ENCODE measurements around the gene ALK. TPM values are rescaled to one million over a fixed set of nuclear protein-coding genes. Genes with fewer than 3 reads are reported as not detected.

ALK gene
- total and polyA plus RNA-seq, 2 experiments from 2014 or later = 0.35 TPM; not detected in 1

DNA sequence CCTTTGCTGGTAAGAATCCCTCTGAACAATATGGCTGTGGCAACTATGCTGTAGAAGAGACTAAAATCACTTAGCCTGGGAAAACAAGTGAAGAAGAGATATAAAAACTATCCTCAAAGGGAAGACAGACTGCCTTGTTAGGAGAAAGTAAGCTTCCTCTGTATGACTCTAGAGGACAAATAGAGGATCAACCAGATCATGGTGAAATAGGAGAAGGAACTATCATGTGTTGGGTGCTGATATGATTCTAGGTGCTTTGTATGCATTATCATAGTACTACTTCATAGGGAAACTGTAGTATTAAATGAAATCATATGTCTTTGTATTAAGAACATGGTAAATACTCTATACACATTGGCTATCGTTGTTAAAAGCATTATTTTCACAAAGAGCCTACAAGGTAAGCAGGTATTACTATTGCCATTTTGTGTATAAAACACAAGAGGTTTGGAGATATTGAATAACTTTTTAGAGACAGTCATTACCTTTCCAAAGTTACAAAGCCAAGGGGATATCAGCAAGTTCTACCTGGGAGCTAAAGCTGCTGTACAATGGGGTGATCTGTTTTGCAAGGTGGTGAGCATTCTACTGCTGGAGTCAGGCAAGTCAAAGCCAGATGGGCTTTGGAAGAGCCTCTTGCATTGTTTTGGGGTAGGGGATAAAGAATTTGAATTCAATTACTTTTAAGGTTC is 402.6 kb downstream of the ALK start (continued):
- TF ChIP-seq, protein P1, sequence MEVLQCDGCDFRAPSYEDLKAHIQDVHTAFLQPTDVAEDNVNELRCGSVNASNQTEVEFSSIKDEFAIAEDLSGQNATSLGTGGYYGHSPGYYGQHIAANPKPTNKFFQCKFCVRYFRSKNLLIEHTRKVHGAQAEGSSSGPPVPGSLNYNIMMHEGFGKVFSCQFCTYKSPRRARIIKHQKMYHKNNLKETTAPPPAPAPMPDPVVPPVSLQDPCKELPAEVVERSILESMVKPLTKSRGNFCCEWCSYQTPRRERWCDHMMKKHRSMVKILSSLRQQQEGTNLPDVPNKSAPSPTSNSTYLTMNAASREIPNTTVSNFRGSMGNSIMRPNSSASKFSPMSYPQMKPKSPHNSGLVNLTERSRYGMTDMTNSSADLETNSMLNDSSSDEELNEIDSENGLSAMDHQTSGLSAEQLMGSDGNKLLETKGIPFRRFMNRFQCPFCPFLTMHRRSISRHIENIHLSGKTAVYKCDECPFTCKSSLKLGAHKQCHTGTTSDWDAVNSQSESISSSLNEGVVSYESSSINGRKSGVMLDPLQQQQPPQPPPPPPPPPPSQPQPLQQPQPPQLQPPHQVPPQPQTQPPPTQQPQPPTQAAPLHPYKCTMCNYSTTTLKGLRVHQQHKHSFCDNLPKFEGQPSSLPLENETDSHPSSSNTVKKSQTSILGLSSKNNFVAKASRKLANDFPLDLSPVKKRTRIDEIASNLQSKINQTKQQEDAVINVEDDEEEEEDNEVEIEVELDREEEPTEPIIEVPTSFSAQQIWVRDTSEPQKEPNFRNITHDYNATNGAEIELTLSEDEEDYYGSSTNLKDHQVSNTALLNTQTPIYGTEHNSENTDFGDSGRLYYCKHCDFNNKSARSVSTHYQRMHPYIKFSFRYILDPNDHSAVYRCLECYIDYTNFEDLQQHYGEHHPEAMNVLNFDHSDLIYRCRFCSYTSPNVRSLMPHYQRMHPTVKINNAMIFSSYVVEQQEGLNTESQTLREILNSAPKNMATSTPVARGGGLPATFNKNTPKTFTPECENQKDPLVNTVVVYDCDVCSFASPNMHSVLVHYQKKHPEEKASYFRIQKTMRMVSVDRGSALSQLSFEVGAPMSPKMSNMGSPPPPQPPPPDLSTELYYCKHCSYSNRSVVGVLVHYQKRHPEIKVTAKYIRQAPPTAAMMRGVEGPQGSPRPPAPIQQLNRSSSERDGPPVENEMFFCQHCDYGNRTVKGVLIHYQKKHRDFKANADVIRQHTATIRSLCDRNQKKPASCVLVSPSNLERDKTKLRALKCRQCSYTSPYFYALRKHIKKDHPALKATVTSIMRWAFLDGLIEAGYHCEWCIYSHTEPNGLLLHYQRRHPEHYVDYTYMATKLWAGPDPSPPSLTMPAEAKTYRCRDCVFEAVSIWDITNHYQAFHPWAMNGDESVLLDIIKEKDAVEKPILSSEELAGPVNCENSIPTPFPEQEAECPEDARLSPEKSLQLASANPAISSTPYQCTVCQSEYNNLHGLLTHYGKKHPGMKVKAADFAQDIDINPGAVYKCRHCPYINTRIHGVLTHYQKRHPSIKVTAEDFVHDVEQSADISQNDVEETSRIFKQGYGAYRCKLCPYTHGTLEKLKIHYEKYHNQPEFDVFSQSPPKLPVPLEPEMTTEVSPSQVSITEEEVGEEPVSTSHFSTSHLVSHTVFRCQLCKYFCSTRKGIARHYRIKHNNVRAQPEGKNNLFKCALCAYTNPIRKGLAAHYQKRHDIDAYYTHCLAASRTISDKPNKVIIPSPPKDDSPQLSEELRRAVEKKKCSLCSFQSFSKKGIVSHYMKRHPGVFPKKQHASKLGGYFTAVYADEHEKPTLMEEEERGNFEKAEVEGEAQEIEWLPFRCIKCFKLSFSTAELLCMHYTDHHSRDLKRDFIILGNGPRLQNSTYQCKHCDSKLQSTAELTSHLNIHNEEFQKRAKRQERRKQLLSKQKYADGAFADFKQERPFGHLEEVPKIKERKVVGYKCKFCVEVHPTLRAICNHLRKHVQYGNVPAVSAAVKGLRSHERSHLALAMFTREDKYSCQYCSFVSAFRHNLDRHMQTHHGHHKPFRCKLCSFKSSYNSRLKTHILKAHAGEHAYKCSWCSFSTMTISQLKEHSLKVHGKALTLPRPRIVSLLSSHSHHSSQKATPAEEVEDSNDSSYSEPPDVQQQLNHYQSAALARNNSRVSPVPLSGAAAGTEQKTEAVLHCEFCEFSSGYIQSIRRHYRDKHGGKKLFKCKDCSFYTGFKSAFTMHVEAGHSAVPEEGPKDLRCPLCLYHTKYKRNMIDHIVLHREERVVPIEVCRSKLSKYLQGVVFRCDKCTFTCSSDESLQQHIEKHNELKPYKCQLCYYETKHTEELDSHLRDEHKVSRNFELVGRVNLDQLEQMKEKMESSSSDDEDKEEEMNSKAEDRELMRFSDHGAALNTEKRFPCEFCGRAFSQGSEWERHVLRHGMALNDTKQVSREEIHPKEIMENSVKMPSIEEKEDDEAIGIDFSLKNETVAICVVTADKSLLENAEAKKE (CRISPR knock-in tag; IDR thresholded peaks at IDR 0.05) = no peak

DNA sequence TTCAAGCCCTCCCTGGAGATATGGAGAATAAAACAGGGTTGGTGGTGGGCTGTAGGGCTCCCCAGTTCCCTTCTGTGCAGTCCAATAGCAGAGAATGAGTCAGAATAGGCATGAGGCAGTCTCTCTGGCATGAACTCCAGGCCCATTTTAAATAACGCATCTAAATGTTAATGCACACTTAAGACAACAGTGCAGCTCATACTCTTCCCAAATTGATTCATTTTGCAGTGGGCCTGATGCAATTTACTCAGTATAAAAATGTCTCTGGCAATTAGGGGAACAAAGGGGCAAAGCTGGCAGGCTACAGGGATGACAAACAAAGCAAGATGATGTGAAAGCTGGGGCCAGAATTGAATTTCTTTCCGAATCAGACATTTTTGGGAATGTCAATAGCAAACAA is 403.4 kb downstream of the ALK start:
- H3K4me3 Mint-ChIP-seq = no peak overlapping the region
- 0 out of 2 replicates have a peak, but pooled peaks cover 16% of the 10 kb centered on the region for H3K9me2 ChIP-seq (ENCODE audit: insufficient read depth)
- ATAC-seq = no peak

More for the DNA sequence above, 403.4 kb downstream of the ALK start:
- Histone ChIP-seq H4K20me1 (replicated peaks; ENCODE audit: insufficient read depth) (no peaks in the 10 kb centered on the region), H3K27me3 (ENCODE audit: insufficient read depth) (no peaks in the 10 kb centered on the region), H3K36me3 (ENCODE audit: insufficient read depth) (no peaks in the 10 kb centered on the region), H3K4me1 (ENCODE audit: insufficient read depth) (peaks cover 11% of the 10 kb centered on the region), H3K79me2 (replicated peaks; ENCODE audit: insufficient read depth) (no peaks in the 10 kb centered on the region), H2AFZ (no peak overlapping the region), H3K27ac (ENCODE audit: low read depth) (no peak overlapping the region), H3K4me3 (no peak overlapping the region), H3K4me2 (no peak overlapping the region), H3F3A (replicated peaks; ENCODE audit: low read depth) (no peaks in the 10 kb centered on the region)
- no peak for TF ChIP-seq EZH2phosphoT487 (IDR thresholded peaks at IDR 0.05; ENCODE audit: unreplicated experiment)
- no peak for TF ChIP-seq STAT1 (IDR thresholded peaks at IDR 0.05; ENCODE audit: unreplicated experiment)
- no peak for TF ChIP-seq ZNF331 (CRISPR knock-in tag; IDR thresholded peaks at IDR 0.05; ENCODE audit: low read depth)
- TF ChIP-seq JUNB (IDR thresholded peaks at IDR 0.05; ENCODE audit: unreplicated experiment) = no peak
- TF ChIP-seq CREB1 (CRISPR knock-in tag; IDR thresholded peaks at IDR 0.05; ENCODE audit: low read depth) = no peak
- TF ChIP-seq, protein P2, sequence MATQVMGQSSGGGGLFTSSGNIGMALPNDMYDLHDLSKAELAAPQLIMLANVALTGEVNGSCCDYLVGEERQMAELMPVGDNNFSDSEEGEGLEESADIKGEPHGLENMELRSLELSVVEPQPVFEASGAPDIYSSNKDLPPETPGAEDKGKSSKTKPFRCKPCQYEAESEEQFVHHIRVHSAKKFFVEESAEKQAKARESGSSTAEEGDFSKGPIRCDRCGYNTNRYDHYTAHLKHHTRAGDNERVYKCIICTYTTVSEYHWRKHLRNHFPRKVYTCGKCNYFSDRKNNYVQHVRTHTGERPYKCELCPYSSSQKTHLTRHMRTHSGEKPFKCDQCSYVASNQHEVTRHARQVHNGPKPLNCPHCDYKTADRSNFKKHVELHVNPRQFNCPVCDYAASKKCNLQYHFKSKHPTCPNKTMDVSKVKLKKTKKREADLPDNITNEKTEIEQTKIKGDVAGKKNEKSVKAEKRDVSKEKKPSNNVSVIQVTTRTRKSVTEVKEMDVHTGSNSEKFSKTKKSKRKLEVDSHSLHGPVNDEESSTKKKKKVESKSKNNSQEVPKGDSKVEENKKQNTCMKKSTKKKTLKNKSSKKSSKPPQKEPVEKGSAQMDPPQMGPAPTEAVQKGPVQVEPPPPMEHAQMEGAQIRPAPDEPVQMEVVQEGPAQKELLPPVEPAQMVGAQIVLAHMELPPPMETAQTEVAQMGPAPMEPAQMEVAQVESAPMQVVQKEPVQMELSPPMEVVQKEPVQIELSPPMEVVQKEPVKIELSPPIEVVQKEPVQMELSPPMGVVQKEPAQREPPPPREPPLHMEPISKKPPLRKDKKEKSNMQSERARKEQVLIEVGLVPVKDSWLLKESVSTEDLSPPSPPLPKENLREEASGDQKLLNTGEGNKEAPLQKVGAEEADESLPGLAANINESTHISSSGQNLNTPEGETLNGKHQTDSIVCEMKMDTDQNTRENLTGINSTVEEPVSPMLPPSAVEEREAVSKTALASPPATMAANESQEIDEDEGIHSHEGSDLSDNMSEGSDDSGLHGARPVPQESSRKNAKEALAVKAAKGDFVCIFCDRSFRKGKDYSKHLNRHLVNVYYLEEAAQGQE (IDR thresholded peaks at IDR 0.05; ENCODE audit: unreplicated experiment) = no peak
- H3K4me1 Mint-ChIP-seq = peaks cover 10% of the 10 kb centered on the region
- H3K36me3 Mint-ChIP-seq (ENCODE audit: low read depth) = peaks cover 5% of the 10 kb centered on the region; the same call in 1 of the 3 replicates
- H3K27ac Mint-ChIP-seq = no peak overlapping the region
- H3K9me3 Mint-ChIP-seq = peaks cover 6% of the 10 kb centered on the region
- DNase-seq (ENCODE audit: low spot score) = no peak
- H3K27me3 Mint-ChIP-seq (ENCODE audit: insufficient read depth, low read depth, poor library complexity) = peaks cover 4% of the 10 kb centered on the region
